ENCODE data around the gene RAB4B. TPM values are rescaled to one million over a fixed set of nuclear protein-coding genes. Genes with fewer than 3 reads are reported as not detected.

The RAB4B gene
- total and polyA plus RNA-seq, 2 experiments from 2014 or later: 27.4 to 29.0 TPM

DNA sequence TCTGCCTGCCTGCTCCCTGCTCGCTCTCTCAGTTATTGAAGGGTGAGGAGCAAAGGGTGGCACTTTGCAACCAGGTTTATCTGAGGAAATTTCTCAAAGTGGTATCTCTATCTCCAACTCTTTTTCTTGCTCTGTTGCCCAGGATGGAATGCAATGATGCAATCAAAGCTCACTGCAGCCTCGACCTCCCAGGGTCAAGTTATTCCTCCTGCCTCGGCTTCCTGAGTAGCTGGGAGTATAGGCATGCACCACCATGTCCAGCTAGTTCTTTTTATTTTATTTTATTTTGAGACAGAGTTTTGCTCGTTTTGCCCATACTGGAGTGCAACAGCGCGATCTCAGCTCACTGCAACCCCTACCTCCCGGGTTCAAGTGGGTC lies 32.7 kb upstream of the RAB4B start (continued):
- TF ChIP-seq, protein P1, sequence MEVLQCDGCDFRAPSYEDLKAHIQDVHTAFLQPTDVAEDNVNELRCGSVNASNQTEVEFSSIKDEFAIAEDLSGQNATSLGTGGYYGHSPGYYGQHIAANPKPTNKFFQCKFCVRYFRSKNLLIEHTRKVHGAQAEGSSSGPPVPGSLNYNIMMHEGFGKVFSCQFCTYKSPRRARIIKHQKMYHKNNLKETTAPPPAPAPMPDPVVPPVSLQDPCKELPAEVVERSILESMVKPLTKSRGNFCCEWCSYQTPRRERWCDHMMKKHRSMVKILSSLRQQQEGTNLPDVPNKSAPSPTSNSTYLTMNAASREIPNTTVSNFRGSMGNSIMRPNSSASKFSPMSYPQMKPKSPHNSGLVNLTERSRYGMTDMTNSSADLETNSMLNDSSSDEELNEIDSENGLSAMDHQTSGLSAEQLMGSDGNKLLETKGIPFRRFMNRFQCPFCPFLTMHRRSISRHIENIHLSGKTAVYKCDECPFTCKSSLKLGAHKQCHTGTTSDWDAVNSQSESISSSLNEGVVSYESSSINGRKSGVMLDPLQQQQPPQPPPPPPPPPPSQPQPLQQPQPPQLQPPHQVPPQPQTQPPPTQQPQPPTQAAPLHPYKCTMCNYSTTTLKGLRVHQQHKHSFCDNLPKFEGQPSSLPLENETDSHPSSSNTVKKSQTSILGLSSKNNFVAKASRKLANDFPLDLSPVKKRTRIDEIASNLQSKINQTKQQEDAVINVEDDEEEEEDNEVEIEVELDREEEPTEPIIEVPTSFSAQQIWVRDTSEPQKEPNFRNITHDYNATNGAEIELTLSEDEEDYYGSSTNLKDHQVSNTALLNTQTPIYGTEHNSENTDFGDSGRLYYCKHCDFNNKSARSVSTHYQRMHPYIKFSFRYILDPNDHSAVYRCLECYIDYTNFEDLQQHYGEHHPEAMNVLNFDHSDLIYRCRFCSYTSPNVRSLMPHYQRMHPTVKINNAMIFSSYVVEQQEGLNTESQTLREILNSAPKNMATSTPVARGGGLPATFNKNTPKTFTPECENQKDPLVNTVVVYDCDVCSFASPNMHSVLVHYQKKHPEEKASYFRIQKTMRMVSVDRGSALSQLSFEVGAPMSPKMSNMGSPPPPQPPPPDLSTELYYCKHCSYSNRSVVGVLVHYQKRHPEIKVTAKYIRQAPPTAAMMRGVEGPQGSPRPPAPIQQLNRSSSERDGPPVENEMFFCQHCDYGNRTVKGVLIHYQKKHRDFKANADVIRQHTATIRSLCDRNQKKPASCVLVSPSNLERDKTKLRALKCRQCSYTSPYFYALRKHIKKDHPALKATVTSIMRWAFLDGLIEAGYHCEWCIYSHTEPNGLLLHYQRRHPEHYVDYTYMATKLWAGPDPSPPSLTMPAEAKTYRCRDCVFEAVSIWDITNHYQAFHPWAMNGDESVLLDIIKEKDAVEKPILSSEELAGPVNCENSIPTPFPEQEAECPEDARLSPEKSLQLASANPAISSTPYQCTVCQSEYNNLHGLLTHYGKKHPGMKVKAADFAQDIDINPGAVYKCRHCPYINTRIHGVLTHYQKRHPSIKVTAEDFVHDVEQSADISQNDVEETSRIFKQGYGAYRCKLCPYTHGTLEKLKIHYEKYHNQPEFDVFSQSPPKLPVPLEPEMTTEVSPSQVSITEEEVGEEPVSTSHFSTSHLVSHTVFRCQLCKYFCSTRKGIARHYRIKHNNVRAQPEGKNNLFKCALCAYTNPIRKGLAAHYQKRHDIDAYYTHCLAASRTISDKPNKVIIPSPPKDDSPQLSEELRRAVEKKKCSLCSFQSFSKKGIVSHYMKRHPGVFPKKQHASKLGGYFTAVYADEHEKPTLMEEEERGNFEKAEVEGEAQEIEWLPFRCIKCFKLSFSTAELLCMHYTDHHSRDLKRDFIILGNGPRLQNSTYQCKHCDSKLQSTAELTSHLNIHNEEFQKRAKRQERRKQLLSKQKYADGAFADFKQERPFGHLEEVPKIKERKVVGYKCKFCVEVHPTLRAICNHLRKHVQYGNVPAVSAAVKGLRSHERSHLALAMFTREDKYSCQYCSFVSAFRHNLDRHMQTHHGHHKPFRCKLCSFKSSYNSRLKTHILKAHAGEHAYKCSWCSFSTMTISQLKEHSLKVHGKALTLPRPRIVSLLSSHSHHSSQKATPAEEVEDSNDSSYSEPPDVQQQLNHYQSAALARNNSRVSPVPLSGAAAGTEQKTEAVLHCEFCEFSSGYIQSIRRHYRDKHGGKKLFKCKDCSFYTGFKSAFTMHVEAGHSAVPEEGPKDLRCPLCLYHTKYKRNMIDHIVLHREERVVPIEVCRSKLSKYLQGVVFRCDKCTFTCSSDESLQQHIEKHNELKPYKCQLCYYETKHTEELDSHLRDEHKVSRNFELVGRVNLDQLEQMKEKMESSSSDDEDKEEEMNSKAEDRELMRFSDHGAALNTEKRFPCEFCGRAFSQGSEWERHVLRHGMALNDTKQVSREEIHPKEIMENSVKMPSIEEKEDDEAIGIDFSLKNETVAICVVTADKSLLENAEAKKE (CRISPR knock-in tag; IDR thresholded peaks at IDR 0.05): no peak
- TF ChIP-seq POLR2AphosphoS5 (IDR thresholded peaks at IDR 0.05; ENCODE audit: low read depth): no peak

DNA sequence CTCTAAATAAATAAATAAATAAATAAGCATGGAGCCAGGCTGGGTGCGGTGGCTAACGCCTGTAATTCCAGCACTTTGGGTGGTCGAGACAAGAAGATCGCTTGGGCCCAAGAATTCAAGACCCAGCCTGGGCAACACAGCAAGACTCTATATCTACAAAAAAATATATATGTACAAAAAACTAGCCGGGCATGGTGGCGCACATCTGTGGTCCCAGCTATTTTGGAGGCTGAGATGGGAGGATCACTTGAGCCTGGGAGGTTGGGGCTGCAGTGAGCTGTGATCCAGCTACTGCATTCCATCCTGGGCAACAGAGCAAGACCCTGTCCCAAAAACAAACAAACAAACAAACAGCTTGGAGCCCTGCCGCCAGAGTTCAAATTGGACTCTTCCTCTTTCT lies 30.5 kb upstream of the RAB4B start:
- no peak for DNase-seq (ENCODE audit: low spot score)
- H3K4me3 Mint-ChIP-seq: no peak overlapping the region

More for the DNA sequence above, 30.5 kb upstream of the RAB4B start:
- Histone ChIP-seq H3K4me1 (ENCODE audit: insufficient read depth) (peaks cover 24% of the 10 kb centered on the region), H3K36me3 (ENCODE audit: insufficient read depth) (peaks cover 3% of the 10 kb centered on the region), H3K4me2 (no peak overlapping the region), H2AFZ (no peak overlapping the region), H3F3A (replicated peaks; ENCODE audit: low read depth) (no peaks in the 10 kb centered on the region; the same call in 1 of the 2 replicates), H3K27me3 (ENCODE audit: insufficient read depth) (no peaks in the 10 kb centered on the region), H3K27ac (ENCODE audit: low read depth) (no peak overlapping the region), H3K9me2 (ENCODE audit: insufficient read depth) (no peaks in the 10 kb centered on the region; the same call in 1 of the 2 replicates), H3K4me3 (no peak overlapping the region), H4K20me1 (replicated peaks; ENCODE audit: insufficient read depth) (no peaks in the 10 kb centered on the region), H3K79me2 (replicated peaks; ENCODE audit: insufficient read depth) (peaks cover 20% of the 10 kb centered on the region)
- TF ChIP-seq NANOG (IDR thresholded peaks at IDR 0.05; ENCODE audit: borderline replicate concordance): no peak
- no peak for TF ChIP-seq EZH2phosphoT487 (IDR thresholded peaks at IDR 0.05; ENCODE audit: unreplicated experiment)
- no peak for TF ChIP-seq CREB1 (CRISPR knock-in tag; IDR thresholded peaks at IDR 0.05; ENCODE audit: low read depth)
- TF ChIP-seq, protein P2, sequence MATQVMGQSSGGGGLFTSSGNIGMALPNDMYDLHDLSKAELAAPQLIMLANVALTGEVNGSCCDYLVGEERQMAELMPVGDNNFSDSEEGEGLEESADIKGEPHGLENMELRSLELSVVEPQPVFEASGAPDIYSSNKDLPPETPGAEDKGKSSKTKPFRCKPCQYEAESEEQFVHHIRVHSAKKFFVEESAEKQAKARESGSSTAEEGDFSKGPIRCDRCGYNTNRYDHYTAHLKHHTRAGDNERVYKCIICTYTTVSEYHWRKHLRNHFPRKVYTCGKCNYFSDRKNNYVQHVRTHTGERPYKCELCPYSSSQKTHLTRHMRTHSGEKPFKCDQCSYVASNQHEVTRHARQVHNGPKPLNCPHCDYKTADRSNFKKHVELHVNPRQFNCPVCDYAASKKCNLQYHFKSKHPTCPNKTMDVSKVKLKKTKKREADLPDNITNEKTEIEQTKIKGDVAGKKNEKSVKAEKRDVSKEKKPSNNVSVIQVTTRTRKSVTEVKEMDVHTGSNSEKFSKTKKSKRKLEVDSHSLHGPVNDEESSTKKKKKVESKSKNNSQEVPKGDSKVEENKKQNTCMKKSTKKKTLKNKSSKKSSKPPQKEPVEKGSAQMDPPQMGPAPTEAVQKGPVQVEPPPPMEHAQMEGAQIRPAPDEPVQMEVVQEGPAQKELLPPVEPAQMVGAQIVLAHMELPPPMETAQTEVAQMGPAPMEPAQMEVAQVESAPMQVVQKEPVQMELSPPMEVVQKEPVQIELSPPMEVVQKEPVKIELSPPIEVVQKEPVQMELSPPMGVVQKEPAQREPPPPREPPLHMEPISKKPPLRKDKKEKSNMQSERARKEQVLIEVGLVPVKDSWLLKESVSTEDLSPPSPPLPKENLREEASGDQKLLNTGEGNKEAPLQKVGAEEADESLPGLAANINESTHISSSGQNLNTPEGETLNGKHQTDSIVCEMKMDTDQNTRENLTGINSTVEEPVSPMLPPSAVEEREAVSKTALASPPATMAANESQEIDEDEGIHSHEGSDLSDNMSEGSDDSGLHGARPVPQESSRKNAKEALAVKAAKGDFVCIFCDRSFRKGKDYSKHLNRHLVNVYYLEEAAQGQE (IDR thresholded peaks at IDR 0.05; ENCODE audit: unreplicated experiment): no peak
- TF ChIP-seq ZNF331 (CRISPR knock-in tag; IDR thresholded peaks at IDR 0.05; ENCODE audit: low read depth): no peak
- H3K27me3 Mint-ChIP-seq (ENCODE audit: insufficient read depth, low read depth, poor library complexity): peaks cover 32% of the 10 kb centered on the region
- no peak for ATAC-seq
- H3K4me1 Mint-ChIP-seq: peaks cover 28% of the 10 kb centered on the region
- H3K27ac Mint-ChIP-seq: no peak overlapping the region
- peaks cover 3% of the 10 kb centered on the region; the same call in 1 of the 3 replicates for H3K9me3 Mint-ChIP-seq
- H3K36me3 Mint-ChIP-seq (ENCODE audit: low read depth): peaks cover 24% of the 10 kb centered on the region
